GM03348 (cell line): Measurements from ENCODE around the gene PLP1.
A peak's percentile ranks its signal among the peaks of the same experiment; 100 is the strongest.

Experiments
- DNase-seq: peaks from one replicate; pipeline ENCODE4 v3.0.0; 2012; ENCODE audit warnings: low spot score

PLP1 gene

GRCh38 chrX:103830848-103831247, 54.2 kb downstream of the PLP1 start:
- DNase-seq = no peak

- DNase-seq = no peak
Measured at GRCh38 chrX:103831342-103831802, 54.7 kb downstream of the PLP1 start.

GRCh38 chrX:103831803-103832544, 55.3 kb downstream of the PLP1 start, which contains the start of gene RAB9B:
Gene RAB9B, minus strand, starts transcription at chrX:103832257. Its CDS starts 6,473 bp downstream, at chrX:103825784.
- peak; percentile 82 for DNase-seq

- DNase-seq = no peak
Measured at GRCh38 chrX:103839404-103839803, 62.8 kb downstream of the PLP1 start.
